Measurements from ENCODE around the gene UST. TPM values are rescaled to one million over a fixed set of nuclear protein-coding genes. Genes with fewer than 3 reads are reported as not detected.

Gene UST
- total RNA-seq, 1 donor from 2014 or later, result under 0.01 TPM

DNA sequence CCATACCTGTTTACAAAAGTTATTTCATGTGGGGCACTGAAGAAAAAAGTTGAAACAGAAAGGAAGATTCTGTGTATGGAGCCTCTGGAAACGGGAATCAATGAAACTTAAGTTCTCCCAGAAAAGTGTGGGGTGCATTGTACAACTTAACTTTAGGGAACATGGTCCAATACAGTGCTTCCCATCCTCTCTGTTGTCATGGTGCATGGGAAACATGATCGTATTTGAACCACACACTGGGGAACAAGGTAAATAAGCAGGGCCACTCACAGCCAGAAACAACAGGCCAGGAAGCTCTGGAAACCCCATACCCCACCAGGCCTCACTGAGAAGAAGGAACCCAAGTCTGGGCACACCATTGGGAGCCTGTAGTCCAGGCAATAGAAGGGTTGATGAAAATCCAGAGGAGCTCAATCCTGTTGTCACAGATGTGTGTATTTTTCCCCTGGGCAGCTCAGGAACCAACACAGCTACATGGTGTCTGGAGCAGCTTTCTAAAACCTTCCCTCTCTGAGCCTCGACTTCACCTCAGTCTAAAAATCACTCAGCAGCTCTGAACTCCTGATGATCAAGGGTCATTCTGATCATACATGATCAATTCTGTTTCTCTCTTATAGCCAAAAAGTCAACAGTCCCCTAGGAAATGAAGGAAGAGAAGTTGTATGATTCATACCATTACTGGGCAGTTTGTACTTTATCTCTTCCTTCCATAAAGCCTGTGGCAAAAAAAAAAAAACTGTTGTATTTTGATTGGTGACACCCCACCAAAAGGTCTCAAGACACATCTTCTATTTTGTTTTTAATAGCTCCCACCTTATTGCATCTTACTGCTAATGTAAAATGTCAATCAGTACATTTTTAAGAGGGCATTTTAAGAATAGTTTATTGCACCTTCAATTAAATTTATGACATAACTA is 372.2 kb downstream of the UST start:
- no peak for DNase-seq (ENCODE audit: low read depth in 2 of 2)

DNA sequence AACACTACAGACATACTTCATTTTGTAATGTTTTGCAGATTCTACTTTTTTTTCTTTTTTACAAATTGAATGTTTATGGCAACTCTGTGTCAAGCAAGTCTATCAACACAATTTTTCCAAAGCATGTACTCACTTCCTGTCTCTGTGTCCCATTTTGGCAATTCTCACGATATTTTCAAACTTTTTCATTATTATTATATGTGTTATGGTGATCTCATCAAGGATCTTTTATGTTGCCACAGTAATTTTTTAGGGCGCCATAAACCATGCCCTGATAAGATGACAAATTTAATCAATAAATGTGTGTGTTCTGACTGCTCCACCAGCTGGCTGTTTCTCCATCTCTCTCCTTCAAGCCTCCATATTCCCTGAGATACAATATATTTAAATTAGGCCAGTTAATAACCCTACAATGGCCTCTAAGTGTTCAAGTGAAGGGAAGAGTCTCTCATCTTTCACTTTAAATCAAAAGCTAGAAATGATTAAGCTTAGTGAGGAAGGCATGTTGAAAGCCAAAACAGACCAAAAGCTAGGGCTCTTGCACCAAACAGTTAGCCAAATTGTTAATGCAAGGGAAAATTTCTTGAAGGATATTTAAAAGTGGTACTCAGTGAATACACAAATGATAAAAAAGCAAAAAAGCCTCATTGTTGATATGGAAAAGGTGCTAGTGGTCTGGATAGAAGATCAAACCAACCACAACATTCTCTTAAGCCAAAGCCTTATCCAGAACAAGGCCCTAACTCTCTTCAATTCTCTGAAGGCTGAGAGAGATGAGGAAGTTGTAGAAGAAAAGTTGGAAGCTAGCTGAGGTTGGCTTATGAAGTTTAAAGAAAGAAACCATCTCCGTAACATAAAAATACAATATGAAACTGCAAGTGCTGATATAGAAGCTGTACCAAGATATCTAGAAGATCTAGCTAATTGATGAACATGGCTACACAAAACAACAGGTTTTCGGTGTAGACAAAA is 376.3 kb downstream of the UST start:
- no peak for DNase-seq (ENCODE audit: low read depth in 2 of 2)

DNA sequence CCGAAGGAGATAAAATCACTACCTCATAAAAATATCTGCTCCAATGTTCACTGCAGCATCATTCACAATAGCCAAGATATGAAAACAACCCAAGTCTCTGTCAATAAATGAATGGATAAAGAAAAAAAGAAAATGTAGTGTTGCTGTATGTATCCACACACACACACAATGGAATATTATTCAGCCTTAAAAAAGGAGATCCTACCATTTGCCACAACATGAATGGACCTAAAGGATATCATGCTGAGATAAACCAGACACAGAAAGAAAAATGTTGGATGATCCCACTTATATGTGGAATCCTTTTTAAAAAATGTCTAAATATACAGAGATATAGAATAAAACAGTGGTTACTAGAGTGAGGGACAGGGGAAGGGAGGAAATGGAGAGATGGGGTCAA is 378.5 kb downstream of the UST start:
- no peak for DNase-seq (ENCODE audit: low read depth in 2 of 2)
